ENCODE results near the gene SNRNP35.
"Not testable (repeated sequence)": the region's sequence is repeated elsewhere in the genome, so short reads cannot be mapped to it uniquely, and the experiment has no call there.

Gene SNRNP35, protein sequence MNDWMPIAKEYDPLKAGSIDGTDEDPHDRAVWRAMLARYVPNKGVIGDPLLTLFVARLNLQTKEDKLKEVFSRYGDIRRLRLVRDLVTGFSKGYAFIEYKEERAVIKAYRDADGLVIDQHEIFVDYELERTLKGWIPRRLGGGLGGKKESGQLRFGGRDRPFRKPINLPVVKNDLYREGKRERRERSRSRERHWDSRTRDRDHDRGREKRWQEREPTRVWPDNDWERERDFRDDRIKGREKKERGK
- long read RNA-seq, donor 1, transcript SNRNP35-203 (2 exons, 1,975 nt): major isoform, 28 of 32 reads
- long read RNA-seq, donor 1, partial matches to known transcripts: 0 of 32 reads
- long read RNA-seq, donor 1, other reads (novel, unspliced or antisense): 0 of 32 reads
- long read RNA-seq, donor 2, transcript SNRNP35-203 (2 exons, 1,975 nt): major isoform, 10 of 31 reads
- long read RNA-seq, donor 2, partial matches to known transcripts: 13 of 31 reads
- long read RNA-seq, donor 2, other reads (novel, unspliced or antisense): 6 of 31 reads
- long read RNA-seq, donor 3, transcript SNRNP35-203 (2 exons, 1,975 nt): major isoform, 7 of 8 reads
- long read RNA-seq, donor 3, partial matches to known transcripts: 0 of 8 reads
- long read RNA-seq, donor 3, other reads (novel, unspliced or antisense): 0 of 8 reads
- long read RNA-seq, donor 4, transcript SNRNP35-203 (2 exons, 1,975 nt): major isoform, 10 of 20 reads
- long read RNA-seq, donor 4, partial matches to known transcripts: 5 of 20 reads
- long read RNA-seq, donor 4, other reads (novel, unspliced or antisense): 0 of 20 reads
- long read RNA-seq, donor 5, transcript SNRNP35-203 (2 exons, 1,975 nt): major isoform, 13 of 22 reads
- long read RNA-seq, donor 5, partial matches to known transcripts: 7 of 22 reads
- long read RNA-seq, donor 5, other reads (novel, unspliced or antisense): 0 of 22 reads
- long read RNA-seq, donor 6, transcript SNRNP35-203 (2 exons, 1,975 nt): major isoform, 14 of 26 reads
- long read RNA-seq, donor 6, partial matches to known transcripts: 0 of 26 reads
- long read RNA-seq, donor 6, other reads (novel, unspliced or antisense): 11 of 26 reads
- long read RNA-seq, donor 7, transcript SNRNP35-203 (2 exons, 1,975 nt): major isoform, 18 of 55 reads
- long read RNA-seq, donor 7, partial matches to known transcripts: 27 of 55 reads
- long read RNA-seq, donor 7, other reads (novel, unspliced or antisense): 9 of 55 reads
- long read RNA-seq, donor 8, transcript SNRNP35-203 (2 exons, 1,975 nt): major isoform, 25 of 30 reads
- long read RNA-seq, donor 8, partial matches to known transcripts: 5 of 30 reads
- long read RNA-seq, donor 8, other reads (novel, unspliced or antisense): 0 of 30 reads

DNA sequence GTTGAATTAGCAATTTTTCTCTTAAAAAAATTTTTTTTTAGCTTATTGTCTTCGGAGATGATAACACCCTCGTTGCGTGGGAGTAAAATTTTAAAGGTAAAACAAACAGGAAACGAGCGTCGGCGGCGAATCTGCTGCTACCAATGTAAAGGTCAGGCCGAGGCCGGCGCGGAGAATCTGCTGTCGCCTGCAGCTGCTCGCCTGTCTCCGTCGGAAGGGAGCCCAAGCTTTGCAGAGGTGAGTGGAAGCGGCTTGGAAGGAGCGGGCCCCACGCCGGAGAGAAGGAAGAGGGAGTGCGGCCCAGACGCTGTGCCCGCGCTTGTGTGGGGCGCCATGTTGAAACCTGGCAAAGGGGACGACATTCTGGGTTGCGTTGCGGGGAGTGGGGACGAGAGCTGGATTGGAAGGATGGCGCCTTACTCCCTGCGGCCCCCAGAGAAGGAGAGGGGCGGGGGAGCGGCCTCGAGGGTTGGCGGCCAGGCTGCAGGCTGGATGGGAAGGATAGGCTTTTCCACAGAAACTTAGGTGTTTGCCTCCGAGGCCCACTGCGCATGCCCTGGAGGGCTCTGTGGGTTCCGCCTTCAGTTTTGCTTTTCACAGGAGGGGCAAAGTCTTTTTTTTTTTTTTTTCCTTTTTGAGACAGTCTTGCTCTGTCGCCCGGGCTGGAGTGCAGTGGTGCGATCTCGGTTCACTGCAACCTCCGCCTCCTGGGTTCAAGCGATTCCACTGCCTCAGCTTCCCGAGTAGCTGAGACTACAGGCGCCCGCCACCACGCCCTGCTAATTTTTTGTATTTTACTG lies at the start of gene SNRNP35:
SNRNP35 (plus strand) TSS at position 160 of the 800 bp plus-strand sequence. CDS start 7,402 bp downstream, outside the sequence.
- DNase-seq: peak; percentile 99

DNA sequence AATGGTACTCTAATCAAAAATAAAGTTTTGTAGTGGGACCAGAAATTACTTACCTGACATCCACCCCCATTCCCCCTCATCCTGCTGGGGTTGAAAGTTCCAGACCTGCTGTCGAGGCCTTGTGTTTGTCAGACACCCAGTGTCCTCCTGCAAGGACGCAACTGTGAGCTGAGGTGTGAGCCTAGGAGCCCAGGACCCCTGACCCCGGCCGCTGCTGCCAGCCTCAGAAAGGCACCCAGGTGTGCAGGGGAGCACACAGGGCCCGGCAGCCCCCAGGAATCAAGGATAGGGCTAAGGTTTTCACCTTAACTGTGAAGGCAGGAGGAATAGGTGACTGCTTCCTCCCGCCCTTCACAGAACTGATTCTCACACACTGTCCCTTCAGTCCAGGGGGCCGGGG lies 49.3 kb upstream of the SNRNP35 start:
- not testable (repeated sequence) for DNase-seq

DNA sequence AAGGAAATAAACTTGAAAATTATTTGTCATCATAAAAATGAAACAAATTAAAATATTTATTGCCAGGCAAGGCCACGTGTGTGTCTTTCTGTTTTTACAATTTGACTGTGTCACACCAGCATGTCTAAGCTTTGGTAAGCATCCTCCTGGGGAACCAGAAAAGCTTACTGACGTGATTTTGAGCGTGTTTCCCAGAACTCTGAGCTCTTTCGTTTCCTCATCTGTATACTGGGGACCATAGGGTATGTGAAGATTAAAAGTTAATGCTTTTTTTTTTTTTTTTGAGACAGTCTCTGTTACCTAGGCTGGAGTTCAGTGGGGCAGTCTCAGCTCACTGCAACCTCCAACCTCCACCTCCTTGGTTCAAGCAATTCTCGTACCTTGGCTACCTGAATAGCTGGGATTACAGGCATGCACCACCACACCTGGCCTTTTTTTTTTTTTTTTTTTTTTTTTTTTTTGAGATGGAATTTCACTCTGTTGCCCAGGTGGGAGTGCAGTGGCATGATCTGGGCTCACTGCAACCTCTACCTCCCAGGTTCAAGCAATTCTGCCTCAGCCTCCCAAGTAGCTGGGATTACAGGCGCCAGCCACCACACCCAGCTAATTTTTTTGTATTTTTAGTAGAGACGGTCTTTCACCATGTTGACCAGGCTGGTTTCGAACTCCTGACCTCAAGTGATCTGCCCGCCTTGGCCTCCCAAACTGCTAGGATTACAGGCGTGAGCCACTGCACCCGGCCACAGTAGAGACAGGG lies 48.5 kb upstream of the SNRNP35 start:
- DNase-seq: not testable (repeated sequence)

DNA sequence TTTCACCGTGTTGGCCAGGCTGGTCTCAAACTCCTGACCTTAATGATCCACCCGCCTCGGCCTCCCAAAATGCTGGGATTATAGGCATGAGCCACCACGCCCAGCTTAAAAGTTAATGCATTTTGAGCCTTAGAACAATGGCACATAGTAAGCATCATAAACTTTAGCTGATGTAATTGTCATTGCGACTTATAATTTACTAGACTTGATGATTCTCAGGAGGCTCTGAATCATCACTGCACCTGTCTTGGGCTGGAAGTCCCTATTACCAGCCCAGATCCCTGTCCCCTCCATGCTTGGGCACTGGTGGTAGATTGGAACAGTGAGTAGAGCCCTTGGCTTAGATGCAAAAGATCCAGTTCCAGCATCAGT lies 47.9 kb upstream of the SNRNP35 start:
- DNase-seq: no peak

DNA sequence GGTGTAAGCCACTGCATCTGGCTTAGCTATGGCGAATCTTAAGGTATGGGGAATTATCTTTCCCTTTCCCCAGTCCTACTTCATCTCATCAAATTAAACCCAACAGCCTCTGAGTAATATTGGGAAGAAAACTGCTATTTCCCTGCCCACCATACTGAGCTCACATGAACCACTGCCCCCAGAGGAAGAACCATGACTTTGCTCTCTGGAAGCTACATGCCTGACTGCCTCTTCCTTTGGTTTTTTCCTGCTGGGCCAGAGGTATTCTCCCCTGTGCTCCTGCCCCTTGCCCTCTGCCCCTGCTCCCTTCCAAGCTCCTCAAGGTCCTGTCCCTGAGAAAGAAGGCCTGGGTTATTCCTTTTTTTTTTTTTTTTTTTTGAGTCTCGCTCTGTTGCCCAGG lies 36.6 kb upstream of the SNRNP35 start:
- no peak for DNase-seq

DNA sequence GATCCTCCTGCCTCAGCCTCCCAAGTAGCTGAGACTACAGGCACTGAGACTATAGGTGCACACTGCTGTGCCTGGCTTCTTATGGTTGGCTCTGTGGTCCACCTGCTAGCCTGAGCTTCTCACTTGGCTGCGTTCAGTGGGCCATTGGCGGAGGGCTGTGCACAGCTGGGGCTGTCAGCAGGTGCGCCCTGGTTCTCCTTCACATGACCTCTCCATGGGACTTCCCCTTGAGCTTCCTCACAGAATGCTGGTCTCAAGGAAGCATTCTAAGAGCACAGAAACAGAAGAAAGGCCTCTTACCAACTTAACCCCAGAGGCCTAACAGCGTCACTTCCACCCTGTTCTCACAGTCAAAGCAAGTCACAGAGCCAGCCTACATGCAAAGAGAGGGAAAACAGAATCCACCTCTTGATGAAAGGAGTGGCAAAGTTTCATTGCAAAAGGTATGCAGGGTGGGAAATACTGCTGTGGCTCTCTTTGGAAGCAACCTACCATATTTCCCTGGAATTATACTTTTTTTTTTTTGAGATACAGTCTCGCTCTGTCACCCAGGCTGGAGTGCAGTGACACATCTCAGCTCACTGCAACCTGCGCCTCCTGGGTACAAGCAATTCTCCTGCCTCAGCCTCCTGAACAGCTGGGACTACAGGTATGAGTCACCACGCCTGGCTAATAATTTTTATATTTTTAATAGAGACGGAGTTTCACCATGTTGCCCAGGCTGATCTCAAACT lies 30.7 kb upstream of the SNRNP35 start:
- no peak for DNase-seq

DNA sequence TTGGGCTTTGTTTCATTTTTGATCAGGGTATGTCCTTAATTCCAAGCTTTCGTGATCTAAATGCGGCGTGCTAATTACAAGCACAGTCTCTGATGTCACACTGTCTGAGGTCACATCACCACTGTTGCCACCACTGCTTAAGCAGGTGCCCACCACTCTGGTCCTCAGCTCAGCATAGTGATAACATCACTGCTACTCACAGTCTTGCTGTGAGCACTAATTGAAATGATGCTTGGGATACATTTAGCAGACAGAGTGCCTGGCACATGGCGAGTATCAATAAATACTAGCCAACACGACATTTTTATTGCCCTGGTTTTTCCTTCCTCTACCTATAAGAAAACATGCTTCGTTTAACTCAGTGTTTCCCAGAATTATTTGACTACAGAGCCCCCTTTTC lies 29.3 kb upstream of the SNRNP35 start:
- no peak for DNase-seq

DNA sequence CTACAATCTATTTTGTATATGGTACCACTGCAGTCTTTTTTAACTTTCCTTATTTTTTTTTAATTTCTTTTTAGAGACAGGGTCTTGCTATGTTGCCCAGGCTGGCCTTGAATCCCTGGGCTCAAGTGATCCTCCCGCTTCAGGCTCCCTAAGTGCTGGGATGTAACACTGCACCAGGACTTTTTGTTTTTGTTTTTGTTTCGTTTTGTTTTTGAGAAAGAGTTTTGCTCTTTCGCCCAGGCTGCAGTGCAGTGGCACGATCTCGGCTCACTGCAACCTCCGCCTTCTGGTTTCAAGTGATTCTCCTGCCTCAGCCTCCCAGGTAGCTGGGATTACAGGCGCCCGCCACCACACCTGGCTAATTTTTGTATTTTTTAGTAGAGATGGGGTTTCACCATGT lies 28.8 kb upstream of the SNRNP35 start:
- not testable (repeated sequence) for DNase-seq

DNA sequence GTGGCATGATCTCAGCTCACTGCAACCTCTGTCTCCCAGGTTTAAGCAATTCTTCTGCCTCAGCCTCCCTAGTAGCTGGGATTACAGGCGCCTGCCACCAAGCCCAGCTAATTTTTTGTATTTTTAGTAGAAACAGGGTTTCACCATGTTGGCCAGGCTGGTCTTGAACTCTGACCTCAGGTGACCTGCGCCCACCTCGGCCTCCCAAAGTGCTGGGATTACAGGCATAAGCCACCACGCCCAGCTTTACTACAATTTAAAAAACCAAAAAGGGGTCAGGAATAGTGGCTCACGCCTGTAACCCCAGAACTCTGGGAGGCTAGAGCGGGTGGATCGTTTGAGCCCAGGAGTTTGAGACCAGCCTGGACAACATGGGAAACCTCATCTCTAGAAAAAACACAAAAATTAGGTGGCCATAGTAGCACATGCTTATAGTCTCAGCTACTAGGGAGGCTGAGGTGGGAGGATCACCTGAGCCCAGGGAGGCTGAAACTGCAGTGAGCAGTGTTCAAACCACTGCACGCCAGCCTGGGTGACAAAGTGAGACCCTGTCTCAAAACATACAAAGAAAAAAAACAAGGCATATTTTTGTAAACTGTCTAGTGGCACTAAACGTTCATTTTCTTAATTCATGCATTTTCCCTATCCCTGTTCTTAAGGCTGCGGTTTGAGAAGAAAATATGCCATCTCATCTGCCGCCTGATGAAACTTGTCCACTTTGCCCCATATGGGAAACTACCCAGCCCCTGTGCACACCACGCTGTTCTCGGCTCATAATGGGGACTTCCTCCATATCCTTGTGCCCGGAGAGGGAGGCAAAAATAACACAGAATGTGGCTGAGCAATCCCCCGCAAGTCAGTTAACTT lies 25.8 kb upstream of the SNRNP35 start:
- DNase-seq: not testable (repeated sequence)

DNA sequence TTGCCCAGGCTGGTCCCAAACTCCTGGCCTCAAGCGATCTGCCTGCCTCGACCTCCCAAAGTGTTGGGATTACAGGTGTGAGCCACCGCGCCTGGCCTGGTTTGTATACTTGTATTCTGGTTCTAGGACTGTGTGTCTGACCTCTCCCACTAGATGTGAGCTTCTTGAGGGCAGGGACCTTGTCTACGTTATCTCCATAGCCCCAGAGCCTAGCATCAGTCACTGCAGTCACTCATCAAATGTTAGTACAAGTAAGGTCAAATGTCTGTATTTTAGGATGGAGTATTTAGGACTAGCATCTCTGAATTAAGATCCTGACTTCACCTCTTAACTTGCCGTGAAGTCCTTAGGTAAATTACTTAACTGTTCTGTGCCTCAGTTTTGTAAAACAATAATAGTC lies 24.3 kb upstream of the SNRNP35 start:
- DNase-seq: no peak

DNA sequence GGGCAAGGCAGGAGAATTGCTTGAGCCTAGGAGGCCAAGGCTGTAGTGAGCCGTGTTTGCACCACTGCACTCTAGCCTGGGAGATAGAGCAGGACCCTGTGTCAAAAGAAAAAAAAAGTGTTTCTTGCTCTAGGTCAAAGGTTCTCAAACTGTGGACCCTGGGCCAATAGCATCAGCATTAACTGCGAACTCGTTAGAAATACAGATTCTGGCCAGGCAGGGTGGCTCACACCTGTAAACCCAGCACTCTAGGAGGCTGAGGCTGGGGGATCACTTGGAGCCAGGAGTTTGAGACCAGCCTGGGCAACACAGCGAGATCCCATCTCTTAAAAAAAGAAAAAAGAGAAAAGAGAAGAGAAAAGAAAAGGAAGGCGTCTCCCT lies 22.3 kb upstream of the SNRNP35 start:
- no peak for DNase-seq

DNA sequence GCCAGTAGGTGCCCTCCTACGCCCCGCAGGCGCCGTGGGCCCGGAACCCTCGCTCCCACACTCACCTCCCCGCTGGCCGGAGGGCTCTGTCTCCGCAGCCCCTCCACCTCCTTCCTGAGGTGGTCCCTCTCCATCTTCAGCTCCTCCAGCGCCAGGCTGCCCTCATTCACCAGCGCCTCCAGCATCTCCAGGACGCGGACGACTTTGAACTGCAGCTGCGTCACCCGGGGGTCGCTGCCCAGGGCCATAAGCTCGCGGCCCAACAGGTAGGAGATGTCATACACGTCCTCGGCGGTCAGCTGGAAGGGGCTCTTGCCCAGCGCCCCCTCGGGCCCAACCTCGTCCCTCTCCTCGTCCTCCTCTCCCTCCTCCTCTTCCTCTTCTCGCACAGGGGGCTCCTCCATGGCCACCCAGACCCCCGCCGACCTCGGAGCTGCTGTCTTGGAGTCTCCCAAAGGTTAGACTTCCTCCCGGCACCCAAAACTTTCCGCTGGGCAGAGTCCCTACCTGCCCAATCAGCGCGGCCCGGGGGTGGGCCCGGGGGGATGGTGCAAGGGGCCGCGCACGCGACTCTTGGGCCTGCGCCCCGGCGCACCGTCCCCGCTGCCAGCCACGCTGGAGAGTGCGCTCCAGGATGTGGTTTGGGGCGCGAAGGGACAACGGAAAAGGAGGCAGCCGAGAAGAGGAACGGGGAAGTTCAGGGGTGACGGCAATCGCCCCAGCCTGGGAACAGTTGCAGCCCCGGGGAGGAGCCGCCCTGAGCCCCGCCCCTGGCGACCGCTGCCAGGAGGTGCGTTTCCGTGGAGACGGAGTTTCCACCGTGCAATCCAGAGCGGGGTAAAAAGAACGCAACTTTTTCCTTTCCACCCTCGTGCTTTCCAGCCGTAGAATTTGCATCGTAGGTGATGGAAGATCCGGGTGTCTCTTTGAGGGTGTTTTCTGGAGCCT lies 21.6 kb upstream of the SNRNP35 start, which contains the start of gene RILPL2:
RILPL2 (minus strand) TSS at position 668 of the 948 bp plus-strand sequence; CDS start at position 404, 264 bp downstream.
- peak; percentile 89 for DNase-seq

DNA sequence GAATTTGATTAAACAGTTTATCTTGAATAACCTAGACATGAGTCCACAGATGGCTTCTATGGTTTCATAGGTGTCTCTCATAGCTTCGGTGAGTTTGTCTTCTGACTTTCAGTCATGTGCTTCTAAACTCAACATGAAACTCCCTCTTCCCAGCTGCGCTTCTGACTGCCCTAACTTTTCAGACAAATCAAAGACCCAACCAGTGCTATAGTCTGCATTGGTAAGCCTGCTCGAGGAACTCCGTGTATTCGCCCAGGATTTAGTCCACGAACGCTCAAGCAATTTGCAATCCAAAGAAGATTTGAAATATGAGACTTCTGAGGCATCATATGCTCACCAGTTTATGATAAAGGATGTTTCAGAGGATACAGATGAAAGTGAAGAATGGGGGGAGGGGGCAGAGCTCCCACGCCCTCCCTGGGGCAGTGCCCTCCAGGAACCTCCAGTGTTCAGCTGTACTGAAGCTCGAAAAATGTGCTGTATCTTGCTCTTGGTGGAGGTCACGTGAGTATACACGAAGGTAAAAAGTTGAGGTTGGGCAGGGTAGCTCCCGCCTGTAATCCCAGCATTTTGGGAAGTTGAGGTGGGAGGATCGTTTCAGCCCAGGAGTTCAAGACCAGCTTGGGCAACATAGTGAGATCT lies 16.3 kb upstream of the SNRNP35 start:
- DNase-seq: no peak

DNA sequence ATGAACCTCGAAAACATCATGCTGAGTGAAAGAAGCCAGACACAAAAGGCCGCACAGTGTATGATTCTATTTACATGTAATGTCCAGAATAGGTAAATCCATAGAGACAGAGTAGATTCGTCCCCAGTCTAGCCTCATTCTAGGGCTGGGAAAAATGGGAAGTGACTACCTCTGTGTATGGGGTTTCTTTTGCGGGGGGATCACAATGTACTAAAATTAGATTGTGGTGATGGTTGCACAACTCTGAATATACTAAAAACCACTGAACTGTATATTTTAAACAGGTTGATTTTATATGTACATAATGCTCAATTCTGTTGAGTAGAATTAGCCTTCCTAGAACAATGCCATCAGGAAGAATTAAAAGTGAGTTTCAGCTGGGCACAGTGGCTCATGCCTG lies 15.2 kb upstream of the SNRNP35 start:
- DNase-seq: no peak

DNA sequence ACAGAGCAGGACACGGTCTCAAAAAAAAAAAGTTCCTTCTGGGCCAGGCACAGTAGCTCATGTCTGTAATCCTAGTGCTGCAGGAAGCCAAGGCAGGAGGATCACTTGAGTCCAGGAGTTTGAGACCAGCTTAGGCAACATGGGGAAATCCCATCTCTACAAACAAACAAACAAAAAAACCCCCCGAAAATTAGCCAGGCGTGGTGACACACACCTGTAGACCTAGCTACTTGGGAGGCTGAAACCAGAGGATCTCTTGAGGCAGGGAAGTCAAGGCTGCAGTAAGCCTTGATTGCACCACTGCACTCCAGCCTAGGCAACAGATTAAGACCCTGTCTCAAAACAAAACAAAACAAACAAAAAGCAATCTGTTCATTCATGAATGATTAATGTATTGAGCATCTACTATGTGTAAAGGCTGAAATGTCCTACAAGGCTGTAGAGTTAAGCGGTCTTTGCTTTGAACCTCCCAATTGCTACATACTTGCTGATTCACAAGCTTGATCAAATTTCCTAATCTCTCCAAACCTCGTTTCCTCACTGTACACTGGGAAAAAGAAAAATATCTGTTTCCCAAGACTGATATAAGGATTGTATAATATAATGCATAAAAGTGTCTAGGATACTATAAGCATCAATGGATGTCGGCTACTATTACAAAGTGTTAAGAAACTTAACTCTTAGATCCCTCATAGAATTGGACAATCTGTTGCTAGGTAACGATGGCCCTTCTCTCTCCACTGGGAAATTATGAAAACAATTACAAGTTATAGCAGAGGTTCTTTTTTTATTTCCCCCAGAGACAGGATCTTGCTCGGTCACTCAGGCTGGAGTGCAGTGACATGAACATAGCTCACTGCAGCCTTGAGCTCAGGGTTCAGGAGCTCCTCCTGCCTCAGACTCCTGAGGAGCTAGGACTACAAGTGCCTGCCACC lies 13.6 kb upstream of the SNRNP35 start:
- no peak for DNase-seq

Measured in right kidney (tissue), 9 donors.